PC-3 (cell line): ENCODE measurements around the gene CP. TPM values are rescaled to one million over a fixed set of nuclear protein-coding genes. Genes with fewer than 3 reads are reported as not detected.

Experiments
- ATAC-seq: fragments of 200-7000 bp; cut with Tn5 transposase; 2 replicates; pipeline ENCODE4 v1.9.1; 2020; ENCODE audit warnings: mild to moderate bottlenecking, moderate library complexity
- BruUV-seq: library from RNA; stranded (reverse); fragments of 400-500 nt; replicated peaks from 2 replicates; lab custom pipeline; 2021; lab: Mats Ljungman, UMichigan
- CTCF ChIA-PET: fragments of 300-600 bp; sonication (Branson Sonifier 250); formaldehyde crosslinking; loops from one replicate; lab custom pipeline; 2022; ENCODE audit warnings: antibody characterized with exemption; lab: Charles Lee
- POLR2A ChIA-PET: fragments of 300-600 bp; sonication (Branson Sonifier 250); formaldehyde crosslinking; loops from one replicate; lab custom pipeline; 2022; ENCODE audit warnings: antibody characterized with exemption; ENCODE audit not compliant: unreplicated experiment; lab: Charles Lee
- DNase-seq: peaks from one replicate; pipeline ENCODE4 v3.0.0-alpha.2; 2015
- H2AFZ ChIP-seq: fragments of 300-600 bp; sonication (generic); 2 replicates; pipeline ENCODE4 v1.6.0; 2016; ENCODE audit warnings: antibody characterized with exemption, low read length
- H3F3A ChIP-seq: fragments of 300-600 bp; sonication (generic); one replicate; pipeline ENCODE4 v1.6.0; 2017; ENCODE audit warnings: antibody characterized with exemption, low read length, control low read depth, mild to moderate bottlenecking; ENCODE audit not compliant: unreplicated experiment
- H3K27ac ChIP-seq: fragments of 300-600 bp; sonication (generic); 2 replicates; pipeline ENCODE4 v1.5.1; 2016; ENCODE audit warnings: mild to moderate bottlenecking, low read length
- H3K27me3 ChIP-seq: fragments of 300-600 bp; sonication (generic); 2 replicates; pipeline ENCODE4 v1.6.1; 2016; ENCODE audit warnings: low read length, mixed read lengths
- H3K36me3 ChIP-seq: fragments of 300-600 bp; sonication (generic); 2 replicates; pipeline ENCODE4 v1.6.1; 2016; ENCODE audit warnings: low read depth, mixed run types, low read length, mixed read lengths
- H3K4me1 ChIP-seq: fragments of 300-600 bp; sonication (generic); 2 replicates; pipeline ENCODE4 v1.5.1; 2016; ENCODE audit warnings: low read length; ENCODE audit not compliant: insufficient read depth
- H3K4me2 ChIP-seq: fragments of 300-600 bp; sonication (generic); 2 replicates; pipeline ENCODE4 v1.6.0; 2016; ENCODE audit warnings: low read length
- H3K4me3 ChIP-seq: fragments of 300-600 bp; sonication (generic); 2 replicates; pipeline ENCODE4 v1.5.1; 2016; ENCODE audit warnings: mild to moderate bottlenecking, low read length, mixed read lengths
- H3K79me2 ChIP-seq: fragments of 300-600 bp; sonication (generic); 2 replicates; pipeline ENCODE4 v1.6.1; 2017; ENCODE audit warnings: low read length, mixed read lengths
- H3K9ac ChIP-seq: fragments of 300-600 bp; sonication (generic); 2 replicates; pipeline ENCODE4 v1.6.0; 2016; ENCODE audit warnings: mild to moderate bottlenecking, low read length
- H3K9me2 ChIP-seq: fragments of 300-600 bp; sonication (generic); replicated peaks from 2 replicates; pipeline ENCODE4 v1.6.1; 2016; ENCODE audit warnings: mixed run types, low read length, mixed read lengths
- H3K9me3 ChIP-seq: fragments of 300-600 bp; sonication (generic); 2 replicates; pipeline ENCODE4 v1.6.1; 2016; ENCODE audit warnings: low read length, mixed read lengths
- H4K20me1 ChIP-seq: fragments of 300-600 bp; sonication (generic); 2 replicates; pipeline ENCODE4 v1.6.1; 2016; ENCODE audit warnings: low read length, mixed read lengths
- EZH2 ChIP-seq: fragments of 300-600 bp; sonication (generic); IDR thresholded peaks from one replicate; pipeline ENCODE4 v1.6.1; 2017; ENCODE audit warnings: antibody characterized with exemption, mild to moderate bottlenecking, low read length; ENCODE audit not compliant: unreplicated experiment
- EZH2phosphoT487 ChIP-seq: fragments of 300-600 bp; sonication (generic); IDR thresholded peaks from 2 replicates; pipeline ENCODE4 v1.6.1; 2018; ENCODE audit warnings: mild to moderate bottlenecking, antibody characterized with exemption, low read length, borderline replicate concordance
- intact Hi-C: fragments of 100-400 bp; cut with micrococcal nuclease; formaldehyde crosslinking; loops from 2 replicates; pipeline ENCODE4 v1.9.0; 2023
- total RNA-seq: library from RNA; depleted of rRNA; stranded (reverse); fragments of >200 nt; gene quantifications from 2 replicates; pipeline ENCODE4 v1.2.3, GENCODE V29; 2014
- TF ChIP-seq, protein P1 (sequence below): fragments of 300-600 bp; sonication (generic); conservative IDR thresholded peaks from 2 replicates; pipeline ENCODE4 v1.5.1; 2017; ENCODE audit warnings: antibody characterized with exemption, low read depth, mild to moderate bottlenecking, low read length

Gene CP
- total RNA-seq, 1 experiment from 2014 or later, result 0.04 TPM

GRCh38 chr3:149162007-149162406 is 59.6 kb downstream of the CP start:
- ChIA-PET POLR2A (no interaction called here), CTCF (interaction anchor here (0.6 kb wide), 1 partner anchor 110 kb away, joined by 3 read pairs; no protein-coding TSS in a partner anchor)
- H3K79me2 ChIP-seq, result no peaks in the 10 kb centered on the region
- no peaks in the 10 kb centered on the region for H3K9me3 ChIP-seq
- H3K9me2 ChIP-seq, result no peaks in the 10 kb centered on the region
- BruUV-seq, result no TSS peak
- no peak overlapping the region for H3K9ac ChIP-seq
- H3K4me1 ChIP-seq, result peaks cover 11% of the 10 kb centered on the region; the same call in 1 of the 2 replicates
- no peak overlapping the region for H3K27ac ChIP-seq
- peaks cover 20% of the 10 kb centered on the region for H3K36me3 ChIP-seq
- no peaks in the 10 kb centered on the region for H3K27me3 ChIP-seq
- TF ChIP-seq EZH2 (no peak), EZH2phosphoT487 (no peak)
- TF ChIP-seq, protein P1, sequence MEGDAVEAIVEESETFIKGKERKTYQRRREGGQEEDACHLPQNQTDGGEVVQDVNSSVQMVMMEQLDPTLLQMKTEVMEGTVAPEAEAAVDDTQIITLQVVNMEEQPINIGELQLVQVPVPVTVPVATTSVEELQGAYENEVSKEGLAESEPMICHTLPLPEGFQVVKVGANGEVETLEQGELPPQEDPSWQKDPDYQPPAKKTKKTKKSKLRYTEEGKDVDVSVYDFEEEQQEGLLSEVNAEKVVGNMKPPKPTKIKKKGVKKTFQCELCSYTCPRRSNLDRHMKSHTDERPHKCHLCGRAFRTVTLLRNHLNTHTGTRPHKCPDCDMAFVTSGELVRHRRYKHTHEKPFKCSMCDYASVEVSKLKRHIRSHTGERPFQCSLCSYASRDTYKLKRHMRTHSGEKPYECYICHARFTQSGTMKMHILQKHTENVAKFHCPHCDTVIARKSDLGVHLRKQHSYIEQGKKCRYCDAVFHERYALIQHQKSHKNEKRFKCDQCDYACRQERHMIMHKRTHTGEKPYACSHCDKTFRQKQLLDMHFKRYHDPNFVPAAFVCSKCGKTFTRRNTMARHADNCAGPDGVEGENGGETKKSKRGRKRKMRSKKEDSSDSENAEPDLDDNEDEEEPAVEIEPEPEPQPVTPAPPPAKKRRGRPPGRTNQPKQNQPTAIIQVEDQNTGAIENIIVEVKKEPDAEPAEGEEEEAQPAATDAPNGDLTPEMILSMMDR, result no peak
- DNase-seq, result no peak
- no peak overlapping the region for H3K4me3 ChIP-seq
- ATAC-seq, result no peak
- no peak overlapping the region for H3K4me2 ChIP-seq
- H3F3A ChIP-seq, result no peaks in the 10 kb centered on the region
- H2AFZ ChIP-seq, result no peak overlapping the region
- intact Hi-C loops, result no loop called here
- no peaks in the 10 kb centered on the region for H4K20me1 ChIP-seq

DNA sequence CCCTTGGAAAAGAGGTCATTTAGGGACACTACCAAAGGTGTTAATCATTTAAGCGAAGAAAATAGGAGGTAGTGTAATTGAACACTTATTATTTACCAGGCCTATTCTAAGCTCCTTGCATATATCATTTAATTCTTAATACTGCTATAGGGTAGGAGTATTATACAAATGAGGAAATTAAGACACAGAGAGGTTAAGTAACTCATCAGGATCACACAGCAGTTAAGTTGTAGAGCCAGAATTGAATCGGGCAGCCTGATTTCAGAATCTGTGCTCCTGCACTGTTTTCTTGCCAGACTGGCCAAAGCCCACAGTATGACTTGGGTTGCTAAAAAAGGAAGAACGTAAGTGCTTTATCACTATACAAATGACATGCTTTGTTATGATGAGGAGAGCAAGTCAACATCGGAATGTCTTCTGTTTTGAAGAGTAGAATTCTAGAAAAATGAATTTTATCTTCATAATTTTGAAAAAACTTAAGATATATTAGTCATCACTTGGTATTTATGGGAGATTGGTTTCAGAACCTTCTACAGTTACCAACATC is 60.8 kb downstream of the CP start:
- Histone ChIP-seq H3K36me3 (peaks cover 24% of the 10 kb centered on the region), H3K9me2 (no peaks in the 10 kb centered on the region), H2AFZ (no peak overlapping the region), H3K79me2 (no peaks in the 10 kb centered on the region), H3K9me3 (no peaks in the 10 kb centered on the region), H3K4me3 (no peak overlapping the region), H3K27ac (no peak overlapping the region), H3K27me3 (no peaks in the 10 kb centered on the region), H3K4me1 (peaks cover 9% of the 10 kb centered on the region; the same call in 1 of the 2 replicates), H3K9ac (no peak overlapping the region), H3F3A (no peaks in the 10 kb centered on the region), H4K20me1 (no peaks in the 10 kb centered on the region), H3K4me2 (no peak overlapping the region)
- ChIA-PET POLR2A (no interaction called here), CTCF (no interaction called here)
- BruUV-seq, result no TSS peak
- no peak for ATAC-seq
- intact Hi-C loops, result no loop called here
- TF ChIP-seq, protein P1, result no peak
- TF ChIP-seq EZH2phosphoT487, result no peak
- no peak for TF ChIP-seq EZH2
- DNase-seq, result no peak

- H3K9me2 ChIP-seq, result no peaks in the 10 kb centered on the region
- intact Hi-C loops, result no loop called here
- no peaks in the 10 kb centered on the region for H3K27me3 ChIP-seq
- no peaks in the 10 kb centered on the region for H3K79me2 ChIP-seq
- H3K4me1 ChIP-seq, result peaks cover 9% of the 10 kb centered on the region; the same call in 1 of the 2 replicates
- ATAC-seq (no peak), DNase-seq (no peak)
- H3K27ac ChIP-seq, result no peak overlapping the region
- ChIA-PET POLR2A (no interaction called here), CTCF (no interaction called here)
- peaks cover 12% of the 10 kb centered on the region; the same call in 1 of the 2 replicates for H3K36me3 ChIP-seq
- no peak overlapping the region for H2AFZ ChIP-seq
- H3K9ac ChIP-seq, result no peak overlapping the region
- H3K9me3 ChIP-seq, result no peaks in the 10 kb centered on the region
- no peak overlapping the region for H3K4me2 ChIP-seq
- BruUV-seq, result no TSS peak
- no peak overlapping the region for H3K4me3 ChIP-seq
- TF ChIP-seq, protein P1, result no peak
- TF ChIP-seq EZH2phosphoT487 (no peak), EZH2 (no peak)
- no peaks in the 10 kb centered on the region for H4K20me1 ChIP-seq
- no peaks in the 10 kb centered on the region for H3F3A ChIP-seq
Measured at GRCh38 chr3:149153402-149153801, 68.2 kb downstream of the CP start.
